Mucosa of descending colon (tissue), 3 donors: ENCODE data around the gene CFAP74. TPM values are rescaled to one million over a fixed set of nuclear protein-coding genes. Genes with fewer than 3 reads are reported as not detected.
A peak's percentile ranks its signal among the peaks of the same experiment; 100 is the strongest.

Source experiments
- ATAC-seq: fragments of 200-7000 bp; cut with Tn5 transposase; one replicate; pipeline ENCODE4 v1.9.1; 2020; ENCODE audit warnings: mild to moderate bottlenecking, moderate library complexity
- DNase-seq, 3 donors: peaks; one replicate each; pipeline ENCODE4 v3.0.0-alpha.2; 2020
- H3K36me3 ChIP-seq: fragments of 200-600 bp; one replicate; pipeline ENCODE4 v1.8.0; 2021; ENCODE audit warnings: low read depth, mild to moderate bottlenecking
- H3K4me1 ChIP-seq: fragments of 200-600 bp; one replicate; pipeline ENCODE4 v1.8.0; 2021; ENCODE audit warnings: low read depth, mild to moderate bottlenecking
- H3K4me3 ChIP-seq: fragments of 200-600 bp; one replicate; pipeline ENCODE4 v1.8.0; 2021; ENCODE audit warnings: mild to moderate bottlenecking
- H3K9me3 ChIP-seq: fragments of 200-600 bp; one replicate; pipeline ENCODE4 v1.8.0; 2021; ENCODE audit warnings: mild to moderate bottlenecking
- intact Hi-C, 2 donors: fragments of 100-400 bp; cut with DNase I in 1 of 2; cut with micrococcal nuclease in 1 of 2; formaldehyde crosslinking; loops; one replicate each; pipeline versions ENCODE4 v1.11.0 to v1.11.1; 2022; cut with DNase I, micrococcal nuclease
- long read RNA-seq, 2 donors: library from polyadenylated mRNA; unstranded; transcript quantifications; one replicate each; pipeline ENCODE4 v2.0.0, GENCODE V29; 2019 to 2021
- total RNA-seq, 3 donors: library from RNA; stranded (reverse); fragmentation: NEBNext Ultra II Directional in 2 of 3; extraction: Animal tissue kit (Norgen Biotek cat#: 25700) in 2 of 3; gene quantifications; one replicate each; pipeline versions ENCODE4 v1.2.1 to v1.2.4, GENCODE V29; 2021 to 2023
- TF ChIP-seq, protein P1 (sequence below): fragments of 200-600 bp; IDR thresholded peaks from one replicate; pipeline ENCODE4 v1.8.0; 2022; ENCODE audit warnings: antibody characterized with exemption, mild to moderate bottlenecking
- donor health status: DM: no; HTN: no; CAD: no; lungs with moderate emphysema.
- donor health status: DM: no; HTN: no; CAD: no.
- donor health status: DM: no; HTN: yes; CAD: no.

The CFAP74 gene
- total RNA-seq, result under 1 TPM in 2 of 3 donors, not detected in 1; 0.06 to 0.13 TPM
- long read RNA-seq, donor 1, result 0 reads
- long read RNA-seq, donor 2, result 0 reads

DNA sequence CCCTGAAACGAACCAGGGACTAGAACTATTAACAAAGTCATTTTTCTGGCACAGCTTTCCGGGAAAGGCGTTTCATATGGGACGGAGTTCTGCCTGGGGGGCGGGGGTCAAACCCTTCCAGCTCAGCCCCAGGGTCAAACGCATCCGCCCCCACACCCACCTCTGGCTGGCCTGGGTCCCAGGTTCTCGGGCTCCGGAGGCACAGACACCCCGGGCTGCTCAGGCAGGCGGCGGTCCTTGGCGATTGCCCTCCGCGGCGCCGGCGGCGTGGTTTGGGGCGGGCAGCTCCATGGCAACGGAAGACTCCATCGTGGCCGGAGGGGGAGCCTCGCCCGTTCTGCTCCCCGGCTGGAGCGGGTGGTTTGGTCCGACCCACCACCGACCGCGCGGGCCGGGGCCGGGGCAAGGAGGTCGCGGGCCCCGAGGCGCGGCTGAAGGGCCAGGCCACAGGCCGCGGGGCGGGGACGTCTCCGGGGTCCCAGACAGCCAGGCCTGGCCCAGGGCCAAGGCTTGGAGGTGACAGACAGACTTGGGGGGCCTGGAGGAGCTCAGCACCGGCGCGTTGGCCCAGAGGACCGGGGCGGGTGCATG lies at the start of gene CFAP74:
CFAP74 (minus strand) TSS at position 246 of the 591 bp plus-strand sequence. CDS start 12,830 bp downstream, outside the sequence.
- ATAC-seq (peak; percentile 44), DNase-seq (peak in 1 of 3 donors; percentile 37)
- H3K4me3 ChIP-seq, result no peak within 1 kb of the TSS
- TF ChIP-seq, protein P1, sequence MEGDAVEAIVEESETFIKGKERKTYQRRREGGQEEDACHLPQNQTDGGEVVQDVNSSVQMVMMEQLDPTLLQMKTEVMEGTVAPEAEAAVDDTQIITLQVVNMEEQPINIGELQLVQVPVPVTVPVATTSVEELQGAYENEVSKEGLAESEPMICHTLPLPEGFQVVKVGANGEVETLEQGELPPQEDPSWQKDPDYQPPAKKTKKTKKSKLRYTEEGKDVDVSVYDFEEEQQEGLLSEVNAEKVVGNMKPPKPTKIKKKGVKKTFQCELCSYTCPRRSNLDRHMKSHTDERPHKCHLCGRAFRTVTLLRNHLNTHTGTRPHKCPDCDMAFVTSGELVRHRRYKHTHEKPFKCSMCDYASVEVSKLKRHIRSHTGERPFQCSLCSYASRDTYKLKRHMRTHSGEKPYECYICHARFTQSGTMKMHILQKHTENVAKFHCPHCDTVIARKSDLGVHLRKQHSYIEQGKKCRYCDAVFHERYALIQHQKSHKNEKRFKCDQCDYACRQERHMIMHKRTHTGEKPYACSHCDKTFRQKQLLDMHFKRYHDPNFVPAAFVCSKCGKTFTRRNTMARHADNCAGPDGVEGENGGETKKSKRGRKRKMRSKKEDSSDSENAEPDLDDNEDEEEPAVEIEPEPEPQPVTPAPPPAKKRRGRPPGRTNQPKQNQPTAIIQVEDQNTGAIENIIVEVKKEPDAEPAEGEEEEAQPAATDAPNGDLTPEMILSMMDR, result no peak
- intact Hi-C loops, result no loop called here
- H3K36me3 ChIP-seq, result no peaks in the 10 kb centered on the region
- no peaks in the 10 kb centered on the region for H3K4me1 ChIP-seq
- H3K9me3 ChIP-seq, result no peaks in the 10 kb centered on the region

DNA sequence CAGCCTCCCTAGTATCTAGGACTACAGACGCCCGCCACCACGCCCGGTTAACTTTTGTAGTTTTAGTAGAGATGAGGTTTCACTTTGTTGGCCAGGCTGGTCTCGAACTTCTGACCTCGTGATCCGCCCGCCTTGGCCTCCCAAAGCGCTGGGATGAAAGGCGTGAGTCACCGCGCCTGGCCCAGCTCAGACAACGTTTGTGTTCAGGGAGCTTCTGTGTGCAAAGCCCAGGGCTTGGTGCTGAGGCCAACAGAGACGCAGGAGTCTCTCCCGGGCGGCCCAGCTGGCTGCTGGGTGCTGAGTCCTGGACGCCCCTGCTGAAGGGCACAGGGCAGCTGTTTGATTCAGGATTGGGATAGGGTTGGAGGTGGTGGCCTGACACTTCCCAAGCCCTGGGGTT lies 49.6 kb upstream of the CFAP74 start:
- Histone ChIP-seq H3K4me3 (no peak overlapping the region), H3K4me1 (peaks cover 22% of the 10 kb centered on the region), H3K9me3 (no peaks in the 10 kb centered on the region), H3K36me3 (no peaks in the 10 kb centered on the region)
- intact Hi-C loops, result no loop called here
- peak in 1 of 3 donors; percentile 33 for DNase-seq
- TF ChIP-seq, protein P1, result no peak
- no peak for ATAC-seq

GRCh38 chr1:2052756-2053155 lies 49.2 kb upstream of the CFAP74 start:
- TF ChIP-seq, protein P1, result no peak
- H3K9me3 ChIP-seq, result no peaks in the 10 kb centered on the region
- intact Hi-C loops, result no loop called here
- H3K36me3 ChIP-seq, result no peaks in the 10 kb centered on the region
- DNase-seq (no peak), ATAC-seq (no peak)
- peaks cover 27% of the 10 kb centered on the region for H3K4me1 ChIP-seq
- no peak overlapping the region for H3K4me3 ChIP-seq

DNA sequence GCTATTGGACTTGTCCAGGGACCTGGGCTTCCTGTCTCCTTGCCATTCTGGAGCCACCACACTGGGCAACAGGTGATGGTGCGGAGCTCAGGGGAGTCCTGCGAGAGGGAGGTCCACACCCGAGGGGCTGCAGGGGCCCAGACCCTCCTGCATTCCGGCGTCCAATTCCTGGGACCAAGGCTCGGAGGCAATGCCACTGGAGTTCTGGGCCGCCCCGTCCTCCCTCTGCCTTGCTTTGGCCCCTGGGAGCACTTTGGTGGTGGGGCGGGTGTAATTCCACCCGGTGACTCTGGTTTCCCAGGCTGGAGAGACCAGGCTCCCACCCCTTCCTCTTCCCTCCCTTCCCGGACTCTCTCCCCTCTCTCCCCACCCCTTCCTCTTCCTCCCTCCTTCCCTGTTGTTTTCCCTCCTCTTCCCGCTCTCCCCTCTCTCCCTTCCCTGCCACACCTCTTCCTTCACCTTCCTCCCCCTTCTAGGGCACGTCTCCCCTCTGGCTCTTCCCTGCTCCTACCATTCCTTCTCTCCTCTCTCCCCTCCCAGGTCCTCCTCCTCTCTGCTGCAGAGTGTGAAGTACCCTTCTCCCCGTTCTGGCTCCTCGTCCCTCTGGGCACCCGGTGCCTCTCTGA lies 48.6 kb upstream of the CFAP74 start:
- Histone ChIP-seq H3K9me3 (no peaks in the 10 kb centered on the region), H3K36me3 (no peaks in the 10 kb centered on the region), H3K4me1 (peaks cover 33% of the 10 kb centered on the region), H3K4me3 (no peak overlapping the region)
- intact Hi-C loops, result no loop called here
- peak in 1 of 3 donors; percentile 40 for DNase-seq
- TF ChIP-seq, protein P1, result no peak
- ATAC-seq, result no peak

DNA sequence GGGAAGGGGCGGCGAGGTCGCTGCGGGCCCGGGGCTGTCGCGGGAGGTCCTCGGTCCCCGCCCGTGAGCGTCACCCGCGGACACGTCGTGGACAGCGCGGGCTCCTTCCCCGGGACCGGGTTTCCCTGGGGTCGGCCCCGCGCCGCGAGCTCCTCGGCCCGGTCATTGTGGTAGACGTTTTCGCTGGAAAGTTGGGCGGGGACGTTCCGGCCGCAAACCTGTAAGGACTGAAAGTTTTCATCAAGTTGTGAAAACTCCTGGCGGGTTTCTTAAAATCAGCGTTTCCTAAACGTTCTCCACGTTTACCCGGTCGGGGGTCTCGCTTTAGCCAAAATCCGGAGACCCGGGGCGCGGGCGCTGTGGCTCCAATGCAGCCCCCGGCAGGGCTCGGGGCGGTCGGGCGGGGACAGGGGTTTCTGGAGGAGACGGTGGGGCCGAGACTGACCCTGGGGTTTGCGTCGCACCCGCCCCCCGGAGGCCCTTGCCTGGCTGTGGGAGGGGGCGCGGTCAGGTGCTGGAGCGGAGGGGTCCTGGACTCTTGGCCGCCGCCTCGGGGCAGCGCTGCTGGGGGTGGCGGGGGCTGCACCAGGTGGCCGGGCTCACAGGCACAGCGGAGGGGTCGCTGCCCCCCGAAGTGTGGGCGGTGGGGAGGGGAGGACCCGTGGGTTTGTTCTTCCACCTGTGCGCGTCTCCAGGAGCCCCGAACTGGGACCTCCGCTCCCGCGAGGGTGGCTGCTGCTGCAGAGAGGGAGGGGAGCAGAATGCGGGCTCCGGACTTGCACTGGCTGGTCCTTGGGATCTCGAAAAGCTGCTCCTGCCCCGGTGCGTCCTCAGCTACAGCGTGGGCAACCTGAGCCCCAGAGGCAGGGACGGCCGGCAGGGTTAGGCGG lies 47.5 kb upstream of the CFAP74 start:
- Histone ChIP-seq H3K4me3 (peak overlapping the region; percentile 63), H3K4me1 (peaks cover 40% of the 10 kb centered on the region), H3K36me3 (no peaks in the 10 kb centered on the region), H3K9me3 (no peaks in the 10 kb centered on the region)
- DNase-seq (peak in 2 of 3 donors; percentile 40 to 61), ATAC-seq (no peak)
- intact Hi-C loops, result no loop called here
- TF ChIP-seq, protein P1, result no peak
